Measurements from ENCODE around the gene VSX2.

VSX2 gene

GRCh38 chr14:74238974-74239847, at the start of gene VSX2:
TSS of gene VSX2 (plus strand) at chr14:74239449. CDS start at chr14:74239562, 113 bp downstream.
- DNase-seq = no peak

GRCh38 chr14:74190927-74191575, 48.2 kb upstream of the VSX2 start:
- DNase-seq = no peak

- DNase-seq = no peak
These were observed 44.6 kb upstream of the VSX2 start for GRCh38 chr14:74194506-74195274.

GRCh38 chr14:74195623-74196022, 43.6 kb upstream of the VSX2 start:
- DNase-seq = no peak

GRCh38 chr14:74198441-74199234, 40.6 kb upstream of the VSX2 start:
- no peak for DNase-seq

GRCh38 chr14:74202113-74202512, 37.1 kb upstream of the VSX2 start:
- DNase-seq = no peak

GRCh38 chr14:74203639-74204038, 35.6 kb upstream of the VSX2 start:
- DNase-seq = no peak

GRCh38 chr14:74204491-74204890, 34.8 kb upstream of the VSX2 start:
- DNase-seq = no peak

- no peak for DNase-seq
These were observed 33.4 kb upstream of the VSX2 start for GRCh38 chr14:74205882-74206281.

GRCh38 chr14:74207943-74208342, 31.3 kb upstream of the VSX2 start:
- DNase-seq = no peak

- no peak for DNase-seq
These were observed 30.6 kb upstream of the VSX2 start for GRCh38 chr14:74208642-74209041.

GRCh38 chr14:74211945-74212580, 27.2 kb upstream of the VSX2 start:
- no peak for DNase-seq

- no peak for DNase-seq
These were observed 25.1 kb upstream of the VSX2 start for GRCh38 chr14:74213907-74214803.

GRCh38 chr14:74216671-74217070, 22.6 kb upstream of the VSX2 start:
- no peak for DNase-seq

GRCh38 chr14:74217672-74218448, 21.4 kb upstream of the VSX2 start:
- no peak for DNase-seq

- DNase-seq = no peak
These were observed 20.8 kb upstream of the VSX2 start for GRCh38 chr14:74218462-74218861.

GRCh38 chr14:74219277-74220205, 19.7 kb upstream of the VSX2 start:
- DNase-seq = no peak

- no peak for DNase-seq
These were observed 18.3 kb upstream of the VSX2 start for GRCh38 chr14:74220991-74221390.

GRCh38 chr14:74221741-74222140, 17.5 kb upstream of the VSX2 start:
- DNase-seq = no peak
